ENCODE data around the gene HOXB5. TPM values are rescaled to one million over a fixed set of nuclear protein-coding genes. Genes with fewer than 3 reads are reported as not detected.

Gene HOXB5
- total and polyA plus RNA-seq, 2 of the 4 experiments (the other 2 are of a cell fraction) = 0.54 to 18.0 TPM

DNA sequence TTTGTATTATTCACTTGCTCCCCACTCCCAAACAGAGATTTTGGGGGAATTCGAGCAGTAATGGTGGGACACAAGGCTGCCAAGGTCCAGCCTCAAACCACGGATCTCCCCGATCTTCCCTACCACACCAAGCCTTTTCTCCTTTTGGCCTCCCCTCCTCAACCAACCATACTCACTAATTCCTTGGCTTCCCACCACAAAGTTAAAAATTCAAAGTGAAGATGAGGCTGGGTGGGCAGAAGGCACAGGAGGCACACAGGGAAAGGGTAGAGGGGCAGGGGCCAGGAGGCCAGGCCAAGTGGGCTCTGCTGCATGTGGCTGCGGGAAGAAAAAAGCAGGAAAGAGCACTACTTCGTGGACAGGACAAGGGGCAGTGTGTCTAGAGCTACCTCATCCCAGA lies 30.6 kb downstream of the HOXB5 start:
- peak overlapping the region; percentile 29 for H2BK120ac ChIP-seq (ENCODE audit: low read depth, low read length)
- peak overlapping the region; percentile 88 for H3K4me2 ChIP-seq (ENCODE audit: low read depth, low read length)
- ChIA-PET CTCF (interaction anchor here (0.6 to 1.4 kb wide), 2 partner anchors 70 to 676 kb away, joined by 3 to 6 read pairs; no protein-coding TSS in a partner anchor), POLR2A (ENCODE audit: unreplicated experiment) (interaction anchor here (0.6 to 0.9 kb wide), 2 partner anchors 13 to 42 kb away, joined by 3 read pairs; no protein-coding TSS in a partner anchor)
- peaks cover 39% of the 10 kb centered on the region; the same call in 1 of the 2 replicates for H3K36me3 ChIP-seq (ENCODE audit: control insufficient read depth, insufficient read depth, low read length)
- dilution Hi-C loops (cut with HindIII; ENCODE audit: low sequenced_read_pairs, unreplicated experiment) (no loop called here), in situ Hi-C loops (cut with MboI; ENCODE audit: low sequenced_read_pairs) (no loop called here), intact Hi-C loops (cut with micrococcal nuclease) (no loop called here)
- peaks cover 23% of the 10 kb centered on the region for H3K9me1 ChIP-seq (ENCODE audit: insufficient read depth, low read length)
- peak overlapping the region; percentile 67; the same call in 1 of the 2 replicates for H3K56ac ChIP-seq (ENCODE audit: extremely low read depth, insufficient read depth, low read length)
- peaks cover 30% of the 10 kb centered on the region for H4K20me1 ChIP-seq (ENCODE audit: insufficient read depth, low read length)
- H2AFZ ChIP-seq (replicated peaks; ENCODE audit: low read length, poor library complexity) = no peak overlapping the region
- H2BK15ac ChIP-seq (ENCODE audit: low read depth, low read length) = peak overlapping the region; percentile 6; the same call in 1 of the 3 replicates
- H3K79me1 ChIP-seq (ENCODE audit: low read depth in 1 of 2, low read length in 2 of 2) = peaks cover 0 to 24% of the 10 kb centered on the region in 2 experiments; a peak in 2 of 4 replicates
- H2BK5ac ChIP-seq (ENCODE audit: low read depth, low read length, poor library complexity, severe bottlenecking) = peak overlapping the region; percentile 80
- no peak for ATAC-seq (ENCODE audit: low read depth)
- BruUV-seq (replicated peaks) = no TSS peak
- peak overlapping the region; percentile 81 for H3K18ac ChIP-seq (ENCODE audit: low read depth, low read length)
- peak overlapping the region; percentile 96 for H3K23ac ChIP-seq (ENCODE audit: low read depth, low read length)
- DNase-seq = no peak
- no peaks in the 10 kb centered on the region for H3K27me3 ChIP-seq (ENCODE audit: control insufficient read depth, insufficient read depth, low read length)
- peak overlapping the region; percentile 15; the same call in 1 of the 2 replicates for H2BK20ac ChIP-seq (ENCODE audit: low read depth, low read length)
- H3K4ac ChIP-seq (ENCODE audit: low read depth, low read length) = peak overlapping the region; percentile 91
- no peak for TF ChIP-seq MXI1 (IDR thresholded peaks at IDR 0.05; ENCODE audit: borderline replicate concordance, low read depth, low read length)
- no peak for TF ChIP-seq USF2 (IDR thresholded peaks at IDR 0.05; ENCODE audit: low read depth, low read length)
- no peak for TF ChIP-seq FOS (IDR thresholded peaks at IDR 0.05; ENCODE audit: low read depth, low read length)
- TF ChIP-seq CHD1 (IDR thresholded peaks at IDR 0.05; ENCODE audit: low read depth, low read length) = no peak
- H2AK5ac ChIP-seq (ENCODE audit: low read depth, low read length) = peak overlapping the region; percentile 46
- peak overlapping the region; percentile 38 to 73 for H4K8ac ChIP-seq (ENCODE audit: low read depth in 2 of 2, low read length in 2 of 2)
- peak overlapping the region; percentile 78 for H3K9ac ChIP-seq (ENCODE audit: low read depth, low read length)
- WGBS, 2 experiments (ENCODE audit: extremely low coverage in 2 of 2, insufficient read length in 1 of 2) = 0% methylated on average over 1 of the region's 5 CpGs; no CpG with 5 or more reads in 1 of the 2 experiments
- no peaks in the 10 kb centered on the region for H3K9me3 ChIP-seq (ENCODE audit: control insufficient read depth, insufficient read depth, low read length)
- H3K4me1 ChIP-seq (ENCODE audit: control insufficient read depth, insufficient read depth, low read length) = peaks cover 81% of the 10 kb centered on the region
- peak overlapping the region; percentile 46 for H3K4me3 ChIP-seq (ENCODE audit: insufficient read depth, low read depth, low read length)
- H3K27ac ChIP-seq (ENCODE audit: insufficient read depth, low read length) = peak overlapping the region; percentile 93
- peak overlapping the region; percentile 91 for H3K14ac ChIP-seq (replicated peaks; ENCODE audit: low read depth, low read length)
- peak overlapping the region; percentile 88 for H2AK9ac ChIP-seq (replicated peaks; ENCODE audit: low read depth, low read length, poor library complexity)
- peak overlapping the region; percentile 86 for H4K5ac ChIP-seq (ENCODE audit: low read depth, low read length)
- peak overlapping the region; percentile 42 for H4K91ac ChIP-seq (ENCODE audit: insufficient read depth, low read depth, low read length)
